GM23338 (cell line): ENCODE data around the gene TOX2. TPM values are rescaled to one million over a fixed set of nuclear protein-coding genes. Genes with fewer than 3 reads are reported as not detected.
A peak's percentile ranks its signal among the peaks of the same experiment; 100 is the strongest.

ENCODE experiments used
- ATAC-seq: fragments of 200-7000 bp; cut with Tn5 transposase; 3 replicates; pipeline ENCODE4 v1.9.1; 2020
- DNase-seq: peaks from one replicate; pipeline ENCODE4 v3.0.0-alpha.2; 2015; ENCODE audit warnings: low spot score
- H2AFZ ChIP-seq: fragments of 200-600 bp; sonication (generic); 2 replicates; pipeline ENCODE4 v1.8.0; 2016; ENCODE audit warnings: antibody characterized with exemption, mild to moderate bottlenecking, moderate library complexity
- H3F3A ChIP-seq: fragments of 200-600 bp; sonication (generic); replicated peaks from 2 replicates; pipeline ENCODE4 v1.8.0; 2017; ENCODE audit warnings: antibody characterized with exemption, mixed run types, low read depth
- H3K27ac ChIP-seq: fragments of 200-600 bp; sonication (generic); 2 replicates; pipeline ENCODE4 v1.6.1; 2016; ENCODE audit warnings: low read depth
- H3K27me3 ChIP-seq: fragments of 200-600 bp; sonication (generic); 2 replicates; pipeline ENCODE4 v1.8.0; 2016; ENCODE audit warnings: mild to moderate bottlenecking, mixed run types, moderate library complexity; ENCODE audit not compliant: insufficient read depth
- H3K36me3 ChIP-seq: fragments of 200-600 bp; sonication (generic); 2 replicates; pipeline ENCODE4 v1.8.0; 2016; ENCODE audit warnings: mild to moderate bottlenecking; ENCODE audit not compliant: insufficient read depth
- H3K4me1 ChIP-seq: fragments of 200-600 bp; sonication (generic); 2 replicates; pipeline ENCODE4 v1.8.0; 2016; ENCODE audit warnings: mild to moderate bottlenecking, moderate library complexity; ENCODE audit not compliant: insufficient read depth
- H3K4me2 ChIP-seq: fragments of 200-600 bp; sonication (generic); 2 replicates; pipeline ENCODE4 v1.7.1; 2017; ENCODE audit warnings: mixed run types
- H3K4me3 ChIP-seq: fragments of 200-600 bp; sonication (generic); 2 replicates; pipeline ENCODE4 v1.6.1; 2016; ENCODE audit warnings: mixed run types
- H3K79me2 ChIP-seq: fragments of 200-600 bp; sonication (generic); replicated peaks from 2 replicates; pipeline ENCODE4 v1.8.0; 2017; ENCODE audit warnings: mild to moderate bottlenecking; ENCODE audit not compliant: insufficient read depth
- H3K9me2 ChIP-seq: fragments of 200-600 bp; sonication (generic); 2 replicates; pipeline ENCODE4 v1.8.0; 2017; ENCODE audit not compliant: insufficient read depth
- H4K20me1 ChIP-seq: fragments of 200-600 bp; sonication (generic); replicated peaks from 2 replicates; pipeline ENCODE4 v1.8.0; 2017; ENCODE audit warnings: mild to moderate bottlenecking; ENCODE audit not compliant: insufficient read depth
- H3K27ac Mint-ChIP-seq: 2 replicates; pipeline ENCODE4 v1.8.0; 2020; ENCODE audit warnings: inconsistent platforms, mild to moderate bottlenecking, moderate library complexity, mixed read lengths
- H3K27me3 Mint-ChIP-seq: 3 replicates; pipeline ENCODE4 v1.8.0; 2022; ENCODE audit warnings: low read depth, mild to moderate bottlenecking, moderate library complexity, mixed read lengths, inconsistent platforms; ENCODE audit not compliant: insufficient read depth, poor library complexity
- H3K36me3 Mint-ChIP-seq: 3 replicates; pipeline ENCODE4 v1.8.0; 2021; ENCODE audit warnings: low read depth, mild to moderate bottlenecking, inconsistent platforms, moderate library complexity, mixed read lengths
- H3K4me1 Mint-ChIP-seq: 3 replicates; pipeline ENCODE4 v1.8.0; 2020; ENCODE audit warnings: mild to moderate bottlenecking, inconsistent platforms, mixed read lengths
- H3K4me3 Mint-ChIP-seq: 3 replicates; pipeline ENCODE4 v1.8.0; 2021; ENCODE audit warnings: moderate library complexity, mild to moderate bottlenecking, inconsistent platforms, mixed read lengths
- H3K9me3 Mint-ChIP-seq: 3 replicates; pipeline ENCODE4 v1.8.0; 2020; ENCODE audit warnings: moderate library complexity, mild to moderate bottlenecking, inconsistent platforms, mixed read lengths
- CREB1 ChIP-seq: fragments of 250-450 bp; sonication (Bioruptor Pico); IDR thresholded peaks from 2 replicates; pipeline ENCODE4 v1.5.0; 2020; ENCODE audit warnings: low read depth, mild to moderate bottlenecking, moderate library complexity
- CTCF ChIP-seq, 2 experiments: fragments of 200-600 bp in 1 of 2; sonication (generic) in 1 of 2; conservative IDR thresholded peaks; 2 replicates each; pipeline versions ENCODE4 v1.5.1 to v1.6.1; 2016 to 2017; ENCODE audit warnings: antibody characterized with exemption in 2 of 2, low read depth in 2 of 2, mild to moderate bottlenecking in 2 of 2, moderate library complexity in 1 of 2
- EZH2 ChIP-seq: fragments of 200-600 bp; sonication (generic); IDR thresholded peaks from one replicate; pipeline ENCODE4 v1.8.0; 2017; ENCODE audit warnings: antibody characterized with exemption, mild to moderate bottlenecking, low read depth; ENCODE audit not compliant: unreplicated experiment
- EZH2phosphoT487 ChIP-seq: fragments of 200-600 bp; sonication (generic); IDR thresholded peaks from one replicate; pipeline ENCODE4 v1.8.1; 2018; ENCODE audit warnings: antibody characterized with exemption; ENCODE audit not compliant: unreplicated experiment
- NANOG ChIP-seq: IDR thresholded peaks from 2 replicates; pipeline ENCODE4 v1.6.1; 2016; ENCODE audit warnings: antibody characterized with exemption, borderline replicate concordance
- POLR2AphosphoS5 ChIP-seq: IDR thresholded peaks from 2 replicates; pipeline ENCODE4 v1.6.1; 2016; ENCODE audit warnings: antibody characterized with exemption, low read depth
- STAT1 ChIP-seq: IDR thresholded peaks from one replicate; pipeline ENCODE4 v1.6.1; 2016; ENCODE audit warnings: antibody characterized with exemption; ENCODE audit not compliant: unreplicated experiment
- ZNF114 ChIP-seq: fragments of 250-450 bp; sonication (Bioruptor Pico); IDR thresholded peaks from 2 replicates; pipeline ENCODE4 v1.5.0; 2020; ENCODE audit warnings: mild to moderate bottlenecking, moderate library complexity
- ZNF462 ChIP-seq: fragments of 250-450 bp; sonication (Bioruptor Pico); IDR thresholded peaks from 2 replicates; pipeline ENCODE4 v1.5.0; 2020; ENCODE audit warnings: mild to moderate bottlenecking, moderate library complexity
- polyA plus RNA-seq: library from polyadenylated mRNA; unstranded; fragments of >200 nt; fragmentation: Nextera tagmentation; extraction: Ambion mirVana; gene quantifications from 2 replicates; pipeline ENCODE4 v1.2.1, GENCODE V29; 2016
- total RNA-seq: library from RNA; depleted of rRNA; stranded (reverse); fragments of >200 nt; shearing (Covaris generic); gene quantifications from 2 replicates; pipeline ENCODE4 v1.2.3, GENCODE V29; 2014

Gene TOX2
- total and polyA plus RNA-seq, 2 experiments from 2014 or later, result 1.4 to 1.5 TPM

GRCh38 chr20:43906505-43907034, 8.1 kb upstream of the TOX2 start:
- no peak overlapping the region for H3K27ac ChIP-seq
- no peaks in the 10 kb centered on the region for H3K9me2 ChIP-seq
- no peaks in the 10 kb centered on the region for H4K20me1 ChIP-seq
- H3F3A ChIP-seq, result no peaks in the 10 kb centered on the region
- TF ChIP-seq CREB1 (CRISPR knock-in tag) (no peak), STAT1 (no peak), EZH2phosphoT487 (no peak), NANOG (no peak), ZNF114 (no peak), POLR2AphosphoS5 (no peak), EZH2 (no peak), ZNF462 (CRISPR knock-in tag) (no peak), CTCF (conservative IDR thresholded peaks at IDR 0.05; ENCODE audit: low read depth in 2 of 2) (peak in 1 of 2 experiments; percentile 6; a peak in 1 of 4 replicates)
- no peak overlapping the region for H3K4me2 ChIP-seq
- H3K36me3 ChIP-seq, result no peaks in the 10 kb centered on the region
- ATAC-seq (no peak), DNase-seq (no peak)
- no peaks in the 10 kb centered on the region for H3K79me2 ChIP-seq
- peaks cover 4% of the 10 kb centered on the region; the same call in 1 of the 2 replicates for H3K4me1 ChIP-seq
- H3K9me3 Mint-ChIP-seq, result peaks cover 24% of the 10 kb centered on the region; the same call in 2 of the 3 replicates
- H3K27me3 Mint-ChIP-seq, result peaks cover 8% of the 10 kb centered on the region
- no peak overlapping the region for H2AFZ ChIP-seq
- H3K4me3 ChIP-seq, result no peak overlapping the region
- H3K27ac Mint-ChIP-seq, result no peak overlapping the region
- no peak overlapping the region for H3K4me3 Mint-ChIP-seq
- no peaks in the 10 kb centered on the region for H3K27me3 ChIP-seq
- no peaks in the 10 kb centered on the region for H3K36me3 Mint-ChIP-seq
- H3K4me1 Mint-ChIP-seq, result peaks cover 7% of the 10 kb centered on the region; the same call in 1 of the 3 replicates
